Stimulated activated naive B cell treated with anti-CD40 and anti-IgM and Interleukin-4, amounts not matched to agents 10 μg/mL and 1 μg/mL and 100 μg/mL, for 72 hours (primary cell): ENCODE data around the gene APPBP2.
"Not testable (repeated sequence)": the region's sequence is repeated elsewhere in the genome, so short reads cannot be mapped to it uniquely, and the experiment has no call there.

Source experiments
- ATAC-seq, 2 donors: fragments of 150-1000 bp; cut with Tn5 transposase; replicated peaks; 2 replicates each; pipeline ENCODE4 v1.10.0; 2021; ENCODE audit warnings: moderate library complexity in 1 of 2
- DNase-seq: peaks from one replicate; pipeline ENCODE4 v3.0.0; 2021
- H3K27ac Mint-ChIP-seq: one replicate; pipeline ENCODE4 v1.8.0; 2022; ENCODE audit warnings: mild to moderate bottlenecking, mixed read lengths
- H3K27me3 Mint-ChIP-seq, 2 donors: one replicate each; pipeline ENCODE4 v1.8.0; 2022; ENCODE audit warnings: mixed read lengths in 2 of 2
- H3K36me3 Mint-ChIP-seq, 2 donors: one replicate each; pipeline ENCODE4 v1.8.0; 2022; ENCODE audit warnings: mixed read lengths in 2 of 2, mild to moderate bottlenecking in 1 of 2
- H3K4me1 Mint-ChIP-seq, 2 donors: one replicate each; pipeline ENCODE4 v1.8.0; 2022; ENCODE audit warnings: mixed read lengths in 2 of 2, mild to moderate bottlenecking in 1 of 2
- H3K4me3 Mint-ChIP-seq, 2 donors: one replicate each; pipeline ENCODE4 v1.8.0; 2022; ENCODE audit warnings: mild to moderate bottlenecking in 2 of 2, mixed read lengths in 2 of 2, moderate library complexity in 1 of 2
- H3K9me3 Mint-ChIP-seq, 2 donors: one replicate each; pipeline ENCODE4 v1.8.0; 2022; ENCODE audit warnings: mixed read lengths in 2 of 2, mild to moderate bottlenecking in 1 of 2

APPBP2 gene

GRCh38 chr17:60501589-60501988 lies 24.5 kb downstream of the APPBP2 start:
- Mint-ChIP-seq H3K4me3 (no peak overlapping the region), H3K9me3 (no peaks in the 10 kb centered on the region), H3K27me3 (no peaks in the 10 kb centered on the region), H3K4me1 (peaks cover 3 to 12% of the 10 kb centered on the region in 2 donors), H3K27ac (no peak overlapping the region), H3K36me3 (peaks cover 14 to 27% of the 10 kb centered on the region in 2 donors)
- no peak for DNase-seq
- ATAC-seq = no peak

DNA sequence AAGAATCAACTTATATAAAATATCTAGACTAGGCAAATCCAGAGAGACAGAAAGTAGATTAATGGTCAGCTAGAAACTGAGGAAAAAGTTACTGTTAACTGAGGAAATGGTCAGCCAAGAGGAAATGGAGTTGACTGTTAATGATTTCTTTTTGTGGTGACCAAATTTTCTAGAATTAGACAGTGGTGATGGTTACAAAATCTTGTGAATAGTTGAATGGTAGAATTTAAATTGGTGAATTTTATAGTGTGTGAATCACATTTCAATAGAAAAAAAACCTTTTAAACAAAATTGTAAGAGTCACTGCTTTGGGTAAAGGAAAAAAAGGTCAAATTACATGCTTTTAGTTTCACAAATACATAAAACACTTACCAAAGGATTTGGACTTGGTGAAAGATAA lies 30.0 kb downstream of the APPBP2 start:
- Mint-ChIP-seq H3K27ac (no peak overlapping the region), H3K27me3 (no peaks in the 10 kb centered on the region), H3K36me3 (peaks cover 42 to 65% of the 10 kb centered on the region in 2 donors), H3K4me3 (no peak overlapping the region), H3K9me3 (peaks cover 2 to 8% of the 10 kb centered on the region in 2 donors), H3K4me1 (no peaks in the 10 kb centered on the region)
- DNase-seq = no peak
- ATAC-seq = no peak

GRCh38 chr17:60495260-60495659 lies 30.8 kb downstream of the APPBP2 start:
- peaks cover 50 to 73% of the 10 kb centered on the region in 2 donors for H3K36me3 Mint-ChIP-seq
- no peak overlapping the region for H3K4me3 Mint-ChIP-seq
- H3K9me3 Mint-ChIP-seq = peaks cover 6 to 12% of the 10 kb centered on the region in 2 donors
- ATAC-seq (no peak), DNase-seq (no peak)
- H3K27ac Mint-ChIP-seq = no peak overlapping the region
- H3K27me3 Mint-ChIP-seq = no peaks in the 10 kb centered on the region
- H3K4me1 Mint-ChIP-seq = no peaks in the 10 kb centered on the region

- no peak overlapping the region for H3K27ac Mint-ChIP-seq
- no peaks in the 10 kb centered on the region for H3K27me3 Mint-ChIP-seq
- H3K4me1 Mint-ChIP-seq = no peaks in the 10 kb centered on the region
- no peak overlapping the region for H3K4me3 Mint-ChIP-seq
- ATAC-seq (no peak), DNase-seq (no peak)
- peaks cover 6 to 12% of the 10 kb centered on the region in 2 donors for H3K9me3 Mint-ChIP-seq
- H3K36me3 Mint-ChIP-seq = peaks cover 53 to 71% of the 10 kb centered on the region in 2 donors
These were observed 32.2 kb downstream of the APPBP2 start for GRCh38 chr17:60493847-60494321.

DNA sequence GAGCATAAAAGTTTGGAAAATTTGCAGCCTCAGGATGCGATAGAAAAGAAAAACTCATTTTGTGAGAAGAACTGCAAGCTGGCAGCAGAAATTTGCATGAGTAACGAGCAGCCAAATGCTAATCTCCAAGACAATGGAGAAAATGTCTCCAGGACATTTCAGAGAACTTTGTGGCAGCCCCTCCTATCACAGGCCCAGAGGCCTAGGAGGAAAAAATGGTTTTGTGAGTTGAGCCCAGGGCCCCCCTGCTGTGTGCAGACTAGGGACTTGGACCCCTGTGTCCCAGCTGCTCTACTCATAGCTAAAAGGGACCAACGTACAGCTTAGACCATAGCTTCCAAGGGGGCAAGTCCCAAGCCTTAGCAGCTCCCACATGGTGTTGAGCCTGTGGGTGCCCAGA lies 34.3 kb downstream of the APPBP2 start:
- H3K4me1 Mint-ChIP-seq = no peaks in the 10 kb centered on the region
- DNase-seq (no peak), ATAC-seq (no peak)
- H3K4me3 Mint-ChIP-seq = no peak overlapping the region
- no peak overlapping the region for H3K27ac Mint-ChIP-seq
- H3K36me3 Mint-ChIP-seq = peaks cover 56 to 75% of the 10 kb centered on the region in 2 donors
- H3K9me3 Mint-ChIP-seq = peaks cover 10 to 12% of the 10 kb centered on the region in 2 donors
- H3K27me3 Mint-ChIP-seq = no peaks in the 10 kb centered on the region

DNA sequence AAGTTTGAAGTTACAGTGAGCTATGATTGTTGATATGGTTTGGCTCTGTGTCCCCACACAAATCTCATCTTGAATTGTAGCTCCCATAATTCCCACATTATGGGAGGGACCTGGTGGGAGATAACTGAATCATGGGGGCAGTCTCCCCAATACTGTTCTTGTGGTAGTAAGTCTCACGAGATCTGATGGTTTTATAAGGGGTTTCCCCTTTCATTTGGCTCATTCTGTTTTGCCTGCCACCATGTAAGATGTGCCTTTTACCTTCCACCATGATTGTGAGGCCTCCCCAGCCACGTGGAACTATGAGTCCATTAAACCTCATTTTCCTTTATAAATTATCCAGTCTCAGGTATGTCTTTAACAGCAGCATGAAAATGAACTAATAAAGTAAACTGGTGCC lies 35.4 kb downstream of the APPBP2 start:
- not testable (repeated sequence) for H3K27ac Mint-ChIP-seq, ATAC-seq

DNA sequence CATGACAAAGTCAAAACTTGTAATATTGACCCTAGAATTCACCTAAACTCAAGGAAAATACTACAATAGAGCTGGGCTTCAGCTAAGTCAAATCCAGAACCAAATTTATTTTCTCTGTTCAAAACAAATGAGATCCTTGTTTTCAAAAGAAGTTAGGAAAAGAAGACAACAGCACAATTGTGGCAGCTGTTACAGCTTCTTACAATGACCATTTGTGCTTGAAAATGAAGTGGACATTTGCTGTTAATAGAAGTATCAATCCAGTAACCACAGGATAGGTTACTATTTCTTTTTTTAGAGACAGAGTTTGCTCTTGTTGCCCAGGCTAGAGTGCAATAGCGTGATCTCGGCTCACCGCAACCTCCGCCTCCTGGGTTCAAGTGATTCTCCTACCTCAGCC lies 44.4 kb downstream of the APPBP2 start:
- no peak overlapping the region for H3K4me3 Mint-ChIP-seq
- ATAC-seq = no peak
- H3K27ac Mint-ChIP-seq = no peak overlapping the region
- DNase-seq = no peak
- no peaks in the 10 kb centered on the region for H3K27me3 Mint-ChIP-seq
- H3K36me3 Mint-ChIP-seq = peaks cover 9 to 22% of the 10 kb centered on the region in 2 donors
- H3K9me3 Mint-ChIP-seq = peaks cover 0 to 2% of the 10 kb centered on the region in 2 donors
- H3K4me1 Mint-ChIP-seq = no peaks in the 10 kb centered on the region

More for the DNA sequence above, 35.4 kb downstream of the APPBP2 start:
- Mint-ChIP-seq H3K9me3 (peaks cover 10 to 12% of the 10 kb centered on the region in 2 donors), H3K36me3 (peaks cover 60 to 76% of the 10 kb centered on the region in 2 donors)
- not testable (repeated sequence) for H3K4me1 Mint-ChIP-seq, H3K4me3 Mint-ChIP-seq, DNase-seq, H3K27me3 Mint-ChIP-seq

GRCh38 chr17:60473788-60474187 lies 52.3 kb downstream of the APPBP2 start:
- Mint-ChIP-seq H3K36me3 (peaks cover 23 to 40% of the 10 kb centered on the region in 2 donors), H3K4me1 (peaks cover 4 to 12% of the 10 kb centered on the region in 2 donors), H3K27ac (no peak overlapping the region), H3K9me3 (peaks cover 0 to 2% of the 10 kb centered on the region in 2 donors), H3K4me3 (no peak overlapping the region), H3K27me3 (no peaks in the 10 kb centered on the region)
- DNase-seq (no peak), ATAC-seq (no peak)

- Mint-ChIP-seq H3K36me3 (peaks cover 23 to 44% of the 10 kb centered on the region in 2 donors), H3K4me3 (no peak overlapping the region), H3K27ac (no peak overlapping the region), H3K4me1 (peaks cover 4 to 12% of the 10 kb centered on the region in 2 donors), H3K9me3 (peaks cover 0 to 2% of the 10 kb centered on the region in 2 donors), H3K27me3 (no peaks in the 10 kb centered on the region)
- ATAC-seq (no peak), DNase-seq (no peak)
These were observed 53.6 kb downstream of the APPBP2 start for GRCh38 chr17:60472449-60472848.

GRCh38 chr17:60471451-60471850 lies 54.6 kb downstream of the APPBP2 start:
- H3K36me3 Mint-ChIP-seq = peaks cover 20 to 42% of the 10 kb centered on the region in 2 donors
- H3K4me3 Mint-ChIP-seq = no peak overlapping the region
- ATAC-seq = no peak
- DNase-seq = no peak
- peaks cover 4 to 12% of the 10 kb centered on the region in 2 donors for H3K4me1 Mint-ChIP-seq
- H3K9me3 Mint-ChIP-seq = peaks cover 0 to 2% of the 10 kb centered on the region in 2 donors
- no peaks in the 10 kb centered on the region for H3K27me3 Mint-ChIP-seq
- no peak overlapping the region for H3K27ac Mint-ChIP-seq

- H3K27ac Mint-ChIP-seq = no peak overlapping the region
- H3K27me3 Mint-ChIP-seq = no peaks in the 10 kb centered on the region
- no peak overlapping the region for H3K4me3 Mint-ChIP-seq
- peaks cover 4 to 12% of the 10 kb centered on the region in 2 donors for H3K4me1 Mint-ChIP-seq
- ATAC-seq = no peak
- no peak for DNase-seq
- H3K36me3 Mint-ChIP-seq = peaks cover 23 to 46% of the 10 kb centered on the region in 2 donors
- H3K9me3 Mint-ChIP-seq = peaks cover 0 to 2% of the 10 kb centered on the region in 2 donors
These were observed 57.7 kb downstream of the APPBP2 start for GRCh38 chr17:60468371-60468770.

DNA sequence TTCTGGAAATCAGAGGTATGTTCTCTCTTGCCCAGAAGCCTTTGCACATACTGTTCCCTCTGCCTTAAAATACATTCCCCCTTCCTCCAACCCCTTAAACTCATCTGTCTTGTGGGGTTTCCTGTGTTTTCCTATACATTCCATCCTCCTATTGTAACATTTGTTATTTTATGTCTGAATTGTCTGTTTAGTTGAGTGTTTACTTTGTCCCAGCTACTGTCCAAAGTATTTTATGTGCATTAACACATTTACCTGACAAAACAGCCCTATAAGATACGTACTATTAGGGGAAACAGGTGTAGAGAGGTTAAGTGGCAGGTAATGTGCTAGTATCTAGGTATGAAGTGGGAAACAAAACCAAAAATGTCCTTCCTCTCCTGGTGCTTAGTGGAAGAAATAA lies 61.7 kb downstream of the APPBP2 start:
- no peaks in the 10 kb centered on the region for H3K27me3 Mint-ChIP-seq
- no peak overlapping the region for H3K4me3 Mint-ChIP-seq
- ATAC-seq = no peak
- H3K36me3 Mint-ChIP-seq = peaks cover 7 to 22% of the 10 kb centered on the region in 2 donors
- H3K9me3 Mint-ChIP-seq = no peaks in the 10 kb centered on the region
- H3K27ac Mint-ChIP-seq = no peak overlapping the region
- H3K4me1 Mint-ChIP-seq = no peaks in the 10 kb centered on the region
- no peak for DNase-seq

- Mint-ChIP-seq H3K4me3 (no peak overlapping the region), H3K27ac (no peak overlapping the region), H3K4me1 (no peaks in the 10 kb centered on the region), H3K9me3 (no peaks in the 10 kb centered on the region), H3K36me3 (peaks cover 13 to 26% of the 10 kb centered on the region in 2 donors), H3K27me3 (no peaks in the 10 kb centered on the region)
- ATAC-seq (no peak), DNase-seq (no peak)
These were observed 62.7 kb downstream of the APPBP2 start for GRCh38 chr17:60463157-60463835.

DNA sequence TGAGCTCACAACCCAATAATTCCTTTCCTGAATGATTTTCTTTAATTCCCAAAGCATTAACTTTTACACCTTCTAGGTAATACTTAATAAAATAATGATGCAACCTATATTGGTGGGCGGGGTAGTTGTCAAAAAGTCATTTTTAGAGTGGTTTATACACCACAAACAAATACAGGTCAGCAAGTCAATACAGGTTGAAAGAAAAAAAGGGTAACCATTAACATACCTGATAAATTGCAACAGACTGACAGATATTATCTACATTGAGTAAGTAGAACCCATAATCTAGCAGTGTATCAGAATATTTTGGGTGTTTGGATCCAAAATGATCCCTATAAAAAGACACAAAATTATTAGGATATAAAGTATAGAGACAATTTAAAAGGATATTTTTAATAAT lies 64.5 kb downstream of the APPBP2 start:
- DNase-seq = no peak
- Mint-ChIP-seq H3K4me3 (no peak overlapping the region), H3K36me3 (peaks cover 28 to 34% of the 10 kb centered on the region in 2 donors), H3K9me3 (peaks cover 0 to 1% of the 10 kb centered on the region in 2 donors), H3K27me3 (no peaks in the 10 kb centered on the region), H3K4me1 (no peaks in the 10 kb centered on the region), H3K27ac (no peak overlapping the region)
- no peak for ATAC-seq

DNA sequence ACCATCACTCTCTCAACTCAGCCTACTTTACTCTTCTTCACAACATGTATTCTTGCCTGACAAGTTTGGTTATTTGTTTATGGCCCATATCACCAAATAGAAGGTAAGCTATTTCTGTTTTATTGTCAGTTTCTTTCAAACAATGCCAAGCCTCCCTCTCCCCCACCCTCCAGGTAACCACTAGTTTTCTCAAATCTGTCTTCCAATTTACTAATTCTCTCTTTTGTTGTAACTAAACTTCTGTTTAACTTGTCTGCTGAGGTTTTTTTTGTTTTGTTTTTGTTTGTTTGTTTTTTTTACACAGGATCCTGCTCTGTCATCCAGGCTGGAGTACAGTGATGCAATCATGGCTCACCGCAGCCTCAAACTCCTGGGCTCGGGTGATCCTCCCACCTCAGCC lies 68.9 kb downstream of the APPBP2 start:
- Mint-ChIP-seq H3K4me3 (no peak overlapping the region), H3K4me1 (no peaks in the 10 kb centered on the region), H3K27ac (peak overlapping the region; percentile 79), H3K9me3 (peaks cover 0 to 1% of the 10 kb centered on the region in 2 donors), H3K36me3 (peaks cover 33 to 35% of the 10 kb centered on the region in 2 donors), H3K27me3 (no peaks in the 10 kb centered on the region)
- DNase-seq = no peak
- ATAC-seq = no peak
